Coronary artery (tissue), 2 donors: ENCODE data around the gene MYL11.
A peak's percentile ranks its signal among the peaks of the same experiment; 100 is the strongest.

ENCODE experiments used
- DNase-seq: peaks from one replicate; pipeline ENCODE4 v3.0.0-alpha.2; 2017; ENCODE audit warnings: low spot score
- H3K27ac ChIP-seq, 2 donors: fragments of 200-600 bp; sonication (generic); one replicate each; pipeline ENCODE4 v1.5.1; 2016 to 2019
- H3K4me3 ChIP-seq: fragments of 200-600 bp; sonication (generic); 2 replicates; pipeline ENCODE4 v1.5.1; 2016; ENCODE audit warnings: mild to moderate bottlenecking, moderate library complexity
- TF ChIP-seq, protein P1 (sequence below): fragments of 200-600 bp; sonication (generic); IDR thresholded peaks from one replicate; pipeline ENCODE4 v1.5.1; 2019; ENCODE audit warnings: antibody characterized with exemption

The MYL11 gene

DNA sequence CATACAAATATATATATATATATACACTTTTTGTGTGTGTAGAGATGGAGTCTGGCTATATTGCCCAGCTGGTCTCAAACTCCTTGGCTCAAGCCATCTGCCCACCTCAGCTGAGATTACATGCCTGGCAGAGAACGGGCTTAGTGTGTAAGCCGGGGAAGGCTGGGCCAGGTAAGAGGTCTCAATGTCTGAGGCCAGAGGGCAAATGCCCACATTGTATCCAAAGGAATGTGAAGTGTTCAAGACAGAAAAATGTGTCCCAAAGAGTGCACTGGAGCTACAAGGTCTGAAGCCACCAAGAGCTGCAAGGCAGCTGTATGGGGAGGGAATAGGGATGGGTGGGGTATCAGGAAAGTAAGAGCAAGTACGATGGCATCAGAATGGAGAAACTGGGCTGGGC lies 28.3 kb upstream of the MYL11 start:
- no peak for DNase-seq
- Histone ChIP-seq H3K4me3 (no peak overlapping the region), H3K27ac (no peak overlapping the region)
- TF ChIP-seq, protein P1, sequence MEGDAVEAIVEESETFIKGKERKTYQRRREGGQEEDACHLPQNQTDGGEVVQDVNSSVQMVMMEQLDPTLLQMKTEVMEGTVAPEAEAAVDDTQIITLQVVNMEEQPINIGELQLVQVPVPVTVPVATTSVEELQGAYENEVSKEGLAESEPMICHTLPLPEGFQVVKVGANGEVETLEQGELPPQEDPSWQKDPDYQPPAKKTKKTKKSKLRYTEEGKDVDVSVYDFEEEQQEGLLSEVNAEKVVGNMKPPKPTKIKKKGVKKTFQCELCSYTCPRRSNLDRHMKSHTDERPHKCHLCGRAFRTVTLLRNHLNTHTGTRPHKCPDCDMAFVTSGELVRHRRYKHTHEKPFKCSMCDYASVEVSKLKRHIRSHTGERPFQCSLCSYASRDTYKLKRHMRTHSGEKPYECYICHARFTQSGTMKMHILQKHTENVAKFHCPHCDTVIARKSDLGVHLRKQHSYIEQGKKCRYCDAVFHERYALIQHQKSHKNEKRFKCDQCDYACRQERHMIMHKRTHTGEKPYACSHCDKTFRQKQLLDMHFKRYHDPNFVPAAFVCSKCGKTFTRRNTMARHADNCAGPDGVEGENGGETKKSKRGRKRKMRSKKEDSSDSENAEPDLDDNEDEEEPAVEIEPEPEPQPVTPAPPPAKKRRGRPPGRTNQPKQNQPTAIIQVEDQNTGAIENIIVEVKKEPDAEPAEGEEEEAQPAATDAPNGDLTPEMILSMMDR = no peak

DNA sequence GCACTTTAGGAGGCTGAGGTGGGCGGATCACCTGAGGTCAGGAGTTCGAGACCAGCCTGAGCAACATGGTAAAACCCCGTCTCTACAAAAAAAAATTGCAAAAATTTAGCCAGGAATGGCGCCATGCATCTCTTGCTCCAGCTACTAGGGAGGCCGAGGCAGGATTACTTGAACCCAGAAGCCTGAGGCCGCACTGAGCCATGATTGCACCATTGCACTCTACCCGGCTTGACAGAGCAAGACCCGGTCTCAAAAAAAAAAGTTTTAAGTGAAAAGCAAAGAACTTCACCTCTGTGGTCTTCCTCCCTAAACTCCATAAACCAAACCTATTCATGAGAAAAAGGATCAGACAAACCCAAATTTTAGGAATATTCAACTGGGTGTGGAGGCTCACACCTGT lies 26.5 kb upstream of the MYL11 start:
- TF ChIP-seq, protein P1 = no peak
- Histone ChIP-seq H3K4me3 (no peak overlapping the region), H3K27ac (no peak overlapping the region)
- no peak for DNase-seq

DNA sequence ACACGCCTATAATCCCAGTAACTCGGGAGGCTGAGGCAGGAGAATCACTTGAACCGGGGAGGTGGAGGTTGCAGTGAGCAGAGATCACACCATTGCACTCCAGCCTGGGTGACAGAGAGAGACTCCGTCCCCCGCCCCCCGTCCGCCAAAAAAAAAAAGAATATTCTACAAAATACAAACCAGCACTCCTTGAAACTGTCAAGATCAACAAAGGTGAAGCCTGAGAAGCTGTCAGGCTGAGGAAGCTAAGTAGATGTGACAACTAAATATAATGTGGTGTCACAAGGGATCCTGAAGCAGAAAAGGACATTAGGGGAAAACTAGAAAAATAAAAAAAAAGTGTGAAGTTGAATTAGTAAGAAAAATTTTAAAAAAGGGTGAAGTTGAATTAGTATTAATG lies 25.7 kb upstream of the MYL11 start:
- Histone ChIP-seq H3K27ac (no peak overlapping the region), H3K4me3 (no peak overlapping the region)
- TF ChIP-seq, protein P1 = no peak
- no peak for DNase-seq

DNA sequence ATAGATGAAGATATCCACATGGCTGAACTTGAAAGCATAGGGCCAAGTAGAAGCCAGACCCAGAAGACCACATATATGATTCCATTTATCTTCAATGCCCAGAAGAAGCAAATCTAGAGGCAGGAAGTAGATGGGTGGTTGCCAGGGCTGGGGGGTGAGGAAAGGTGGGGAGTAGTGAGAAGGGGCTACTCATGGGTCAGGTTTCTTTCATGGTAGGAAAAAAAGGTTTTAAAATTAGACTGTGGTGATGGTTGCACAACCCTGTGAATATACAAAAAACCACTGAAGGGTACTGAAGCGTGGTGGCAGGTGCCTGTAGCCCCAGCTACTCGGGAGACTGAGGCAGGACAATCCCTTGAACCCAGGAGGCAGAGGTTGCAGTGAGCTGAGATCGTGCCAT lies 24.9 kb upstream of the MYL11 start:
- no peak for DNase-seq
- H3K27ac ChIP-seq = no peak overlapping the region
- H3K4me3 ChIP-seq = no peak overlapping the region
- TF ChIP-seq, protein P1 = no peak

DNA sequence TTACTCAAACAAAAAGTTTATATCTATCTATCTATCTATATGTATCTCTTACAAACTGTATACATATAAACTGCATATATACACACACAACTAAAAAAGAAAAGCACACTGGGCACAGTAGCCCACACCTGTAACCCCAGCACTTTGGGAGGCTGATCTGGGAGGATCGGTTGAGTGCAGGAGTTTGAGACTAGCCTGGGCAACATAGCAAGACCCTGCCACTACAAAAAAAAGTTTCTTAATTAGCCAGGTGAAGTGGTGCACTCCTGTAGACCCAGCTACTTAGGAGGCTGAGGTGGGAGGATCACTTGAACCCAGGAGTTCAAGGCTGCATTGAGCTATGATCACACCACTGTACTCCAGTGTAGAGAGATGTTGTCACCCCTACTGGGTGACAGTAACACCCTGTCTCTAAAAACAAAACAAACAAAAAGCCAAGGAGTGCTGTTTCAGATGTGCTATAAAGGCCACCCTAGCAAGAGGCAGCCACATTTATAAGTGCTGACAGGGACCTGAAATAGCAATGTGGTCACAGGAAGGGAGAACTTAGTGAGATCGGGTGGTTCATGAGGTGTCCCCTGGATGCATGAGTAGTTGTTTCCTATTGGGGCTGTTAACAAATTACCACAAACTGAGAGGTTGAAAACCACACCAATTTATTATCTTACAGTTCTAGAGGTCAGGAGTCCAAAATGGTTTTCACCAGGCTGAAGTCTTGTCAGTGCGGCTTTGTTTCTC lies 24.3 kb upstream of the MYL11 start:
- TF ChIP-seq, protein P1 = no peak
- Histone ChIP-seq H3K27ac (no peak overlapping the region), H3K4me3 (no peak overlapping the region)
- DNase-seq = no peak

DNA sequence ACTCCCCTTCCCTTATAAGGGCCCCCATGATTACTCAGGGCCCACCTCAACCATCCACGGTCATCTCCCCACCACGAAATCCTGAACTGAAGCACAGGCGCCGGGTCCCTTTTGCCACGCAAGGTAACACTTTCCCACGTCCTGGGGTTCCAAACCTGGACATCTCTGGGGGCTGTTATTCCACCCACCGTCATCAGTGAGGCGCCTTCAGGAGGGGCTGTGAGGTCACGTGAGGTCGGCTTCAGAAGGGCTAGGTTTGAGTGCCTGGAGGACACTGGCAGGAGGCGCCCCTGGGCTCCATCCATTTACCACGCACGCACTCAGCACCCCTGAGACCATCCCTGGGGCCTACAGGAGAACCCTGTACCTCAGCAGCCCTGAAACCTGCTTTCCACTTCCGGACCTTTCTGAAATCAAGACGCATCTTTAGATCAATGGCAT lies 23.6 kb upstream of the MYL11 start:
- no peak for DNase-seq
- H3K4me3 ChIP-seq = no peak overlapping the region
- TF ChIP-seq, protein P1 = no peak
- H3K27ac ChIP-seq = no peak overlapping the region

DNA sequence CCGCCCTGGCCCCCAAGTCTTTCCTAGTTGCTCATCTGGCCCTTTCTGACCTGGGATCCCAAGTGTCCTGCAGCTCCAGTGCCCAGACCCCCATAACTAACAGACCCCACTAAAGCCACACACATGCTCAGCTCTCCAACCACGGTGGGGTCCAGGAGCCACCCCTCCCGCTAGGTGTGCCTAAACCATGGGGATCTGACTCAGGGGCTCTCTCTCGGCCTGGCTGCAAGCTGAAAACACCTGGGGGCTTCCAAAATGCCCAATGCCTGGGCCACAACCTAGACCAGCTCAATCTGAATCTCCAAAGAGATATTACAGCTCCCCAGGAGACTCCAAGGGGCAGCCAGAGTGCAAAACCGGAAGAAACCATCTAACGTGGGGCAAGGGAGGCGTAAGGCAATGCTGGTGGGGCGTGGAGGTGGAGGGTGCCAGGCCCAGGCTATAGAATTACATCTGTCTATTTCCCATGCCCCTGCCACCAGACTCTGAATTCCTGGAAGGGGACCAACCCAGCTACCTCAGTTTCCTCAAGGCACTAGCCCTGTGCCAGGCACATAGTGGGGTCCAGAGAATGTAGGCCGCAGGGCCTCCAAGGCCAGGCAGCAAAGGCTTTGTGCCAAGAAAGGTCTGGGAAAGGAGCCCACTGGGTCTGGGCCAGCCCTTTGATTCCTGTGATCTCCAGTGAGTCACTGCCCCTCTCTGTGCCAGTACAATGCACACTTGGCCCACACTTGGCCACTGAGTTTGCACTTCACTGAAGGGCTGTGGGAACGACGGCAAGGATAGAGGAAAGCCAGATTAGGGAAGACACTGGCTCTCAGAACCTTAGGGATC lies 22.8 kb upstream of the MYL11 start:
- TF ChIP-seq, protein P1 = no peak
- DNase-seq = no peak
- H3K27ac ChIP-seq = peak overlapping the region; percentile 30 to 99
- no peak overlapping the region for H3K4me3 ChIP-seq
